Muscle layer of colon (tissue), 2 donors: ENCODE measurements around the gene OSTC.

Source experiments
- H3K27ac ChIP-seq: one replicate; pipeline ENCODE4 v1.7.0; 2013; ENCODE audit warnings: low read depth, mild to moderate bottlenecking, low read length, moderate library complexity
- H3K27me3 ChIP-seq, 2 donors: one replicate each; pipeline ENCODE4 v1.7.0; 2013; ENCODE audit warnings: low read length in 2 of 2, mild to moderate bottlenecking in 2 of 2; ENCODE audit not compliant: insufficient read depth in 2 of 2, control insufficient read depth in 1 of 2
- H3K36me3 ChIP-seq: one replicate; pipeline ENCODE4 v1.7.0; 2013; ENCODE audit warnings: mild to moderate bottlenecking, low read length; ENCODE audit not compliant: insufficient read depth
- H3K4me1 ChIP-seq: one replicate; pipeline ENCODE4 v1.7.0; 2013; ENCODE audit warnings: mild to moderate bottlenecking, low read length; ENCODE audit not compliant: insufficient read depth
- H3K4me3 ChIP-seq, 2 donors: one replicate each; pipeline ENCODE4 v1.7.0; 2013; ENCODE audit warnings: low read length in 2 of 2, low read depth in 1 of 2, mild to moderate bottlenecking in 1 of 2, moderate library complexity in 1 of 2
- H3K9ac ChIP-seq: one replicate; pipeline ENCODE4 v1.7.0; 2013; ENCODE audit warnings: low read length
- H3K9me3 ChIP-seq: one replicate; pipeline ENCODE4 v1.7.0; 2013; ENCODE audit warnings: mild to moderate bottlenecking, low read length
- donor health status: abdominal sarcoma.
- donor health status: Adenocarcinoma of cecum.

OSTC gene

DNA sequence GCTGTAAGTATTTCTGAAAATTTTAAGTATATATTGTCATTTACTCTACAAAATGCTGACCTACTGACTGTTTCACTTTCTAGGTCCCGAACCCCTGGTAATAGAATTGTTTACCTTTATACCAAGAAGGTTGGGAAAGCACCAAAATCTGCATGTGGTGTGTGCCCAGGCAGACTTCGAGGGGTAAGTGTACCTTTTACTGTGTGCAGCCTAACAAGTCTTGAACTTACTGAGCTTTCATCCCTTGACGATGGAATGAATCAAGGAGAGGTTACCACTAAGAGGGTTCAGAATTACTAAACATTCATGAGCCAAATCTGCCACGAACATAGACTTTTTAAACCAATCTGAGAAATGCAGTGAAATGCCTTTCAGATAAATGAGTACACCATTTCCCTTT is 28.4 kb upstream of the OSTC start:
- peaks cover 13% of the 10 kb centered on the region for H3K4me1 ChIP-seq
- H3K27me3 ChIP-seq: no peaks in the 10 kb centered on the region
- H3K9ac ChIP-seq: no peak overlapping the region
- H3K4me3 ChIP-seq: no peak overlapping the region
- peaks cover 44% of the 10 kb centered on the region for H3K36me3 ChIP-seq
- H3K9me3 ChIP-seq: no peaks in the 10 kb centered on the region
- H3K27ac ChIP-seq: no peak overlapping the region

- Histone ChIP-seq H3K9me3 (no peaks in the 10 kb centered on the region), H3K27ac (no peak overlapping the region), H3K9ac (no peak overlapping the region), H3K4me1 (peaks cover 13% of the 10 kb centered on the region), H3K27me3 (no peaks in the 10 kb centered on the region), H3K4me3 (no peak overlapping the region), H3K36me3 (peaks cover 51% of the 10 kb centered on the region)
Observed at GRCh38 chr4:108622828-108623227, 27.6 kb upstream of the OSTC start.

DNA sequence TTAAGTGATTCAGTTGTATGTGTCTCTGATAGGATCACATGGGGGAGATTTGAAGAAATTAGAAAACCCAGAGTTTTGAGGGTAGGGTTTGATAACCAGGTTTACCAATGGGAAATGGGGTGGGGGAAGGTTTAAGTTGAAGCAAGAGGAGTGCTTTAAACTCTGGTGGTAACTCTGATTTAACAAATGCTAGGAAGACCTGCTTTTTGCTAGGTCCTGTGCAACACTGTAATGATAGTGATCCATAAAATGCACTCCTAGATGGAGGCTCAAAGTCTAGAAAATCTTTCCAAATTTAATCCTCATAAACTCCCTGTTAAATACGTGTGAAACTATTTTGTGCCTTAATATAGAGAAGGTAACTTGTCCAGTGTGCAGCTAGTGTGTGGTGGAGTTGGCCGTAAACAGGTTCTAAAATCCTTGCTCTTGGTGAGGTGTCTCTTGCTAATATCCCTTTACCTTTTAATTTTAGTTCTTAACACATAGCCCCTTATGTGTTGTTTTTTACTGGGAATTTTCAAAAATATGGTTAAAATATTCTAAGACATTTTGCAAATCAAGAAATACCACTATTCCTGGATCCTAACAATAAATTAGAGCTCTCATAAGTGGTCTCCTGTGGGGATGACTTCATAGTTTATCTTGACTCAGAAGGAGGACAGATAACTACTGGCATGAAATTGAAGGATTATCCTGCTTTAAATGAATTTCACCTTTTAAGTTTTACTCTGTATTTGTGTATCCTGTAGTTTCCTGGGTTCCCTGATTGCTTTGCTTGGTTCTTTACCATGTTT is 25.9 kb upstream of the OSTC start:
- Histone ChIP-seq H3K27ac (no peak overlapping the region), H3K36me3 (peaks cover 58% of the 10 kb centered on the region), H3K4me3 (no peak overlapping the region)

DNA sequence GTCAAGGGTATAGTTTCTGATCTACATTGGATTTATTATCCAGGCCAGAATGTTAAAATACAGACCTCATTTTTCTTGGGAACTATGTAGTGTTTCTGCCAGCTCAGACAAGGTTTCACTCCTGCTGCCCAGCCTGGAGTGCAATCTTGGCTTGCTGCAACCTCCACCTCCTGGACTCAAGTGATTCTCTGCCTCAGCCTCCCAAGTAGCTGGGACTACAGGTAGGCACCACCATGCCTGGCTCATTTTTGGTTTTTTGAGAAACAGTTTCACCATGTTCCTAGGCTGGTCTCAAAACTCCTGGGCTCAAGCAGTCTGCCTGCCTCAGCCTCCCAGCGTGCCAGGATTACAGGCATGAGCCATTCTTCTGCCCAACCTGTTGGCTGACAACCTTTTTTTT is 24.3 kb upstream of the OSTC start:
- H3K27ac ChIP-seq: no peak overlapping the region
- H3K36me3 ChIP-seq: peaks cover 69% of the 10 kb centered on the region
- H3K4me3 ChIP-seq: no peak overlapping the region
- no peaks in the 10 kb centered on the region for H3K9me3 ChIP-seq
- no peaks in the 10 kb centered on the region for H3K27me3 ChIP-seq
- peaks cover 12% of the 10 kb centered on the region for H3K4me1 ChIP-seq
- no peak overlapping the region for H3K9ac ChIP-seq

More for the DNA sequence above, 25.9 kb upstream of the OSTC start:
- Histone ChIP-seq H3K4me1 (peaks cover 13% of the 10 kb centered on the region), H3K9me3 (no peaks in the 10 kb centered on the region), H3K9ac (no peak overlapping the region), H3K27me3 (no peaks in the 10 kb centered on the region)

DNA sequence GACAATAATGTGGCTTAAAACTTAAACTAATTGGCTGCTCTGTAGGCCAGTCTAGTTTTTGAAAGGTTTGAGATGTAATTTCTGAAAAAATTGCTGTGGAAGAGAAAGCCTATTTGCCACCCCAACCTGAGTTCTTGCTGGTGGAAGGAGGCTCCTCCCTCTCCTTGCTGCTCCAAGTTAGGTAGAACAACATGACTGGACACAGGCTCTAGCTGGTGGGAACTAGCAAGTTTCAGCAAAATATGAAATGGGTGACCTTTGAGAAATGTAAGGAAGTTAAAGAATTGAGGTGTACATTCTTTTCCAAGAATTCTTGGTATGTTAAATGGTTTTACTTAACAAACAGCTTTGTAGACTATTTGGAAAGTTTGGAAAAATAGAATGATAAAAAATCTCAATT is 22.0 kb upstream of the OSTC start:
- Histone ChIP-seq H3K4me1 (no peaks in the 10 kb centered on the region), H3K36me3 (peaks cover 58% of the 10 kb centered on the region)

DNA sequence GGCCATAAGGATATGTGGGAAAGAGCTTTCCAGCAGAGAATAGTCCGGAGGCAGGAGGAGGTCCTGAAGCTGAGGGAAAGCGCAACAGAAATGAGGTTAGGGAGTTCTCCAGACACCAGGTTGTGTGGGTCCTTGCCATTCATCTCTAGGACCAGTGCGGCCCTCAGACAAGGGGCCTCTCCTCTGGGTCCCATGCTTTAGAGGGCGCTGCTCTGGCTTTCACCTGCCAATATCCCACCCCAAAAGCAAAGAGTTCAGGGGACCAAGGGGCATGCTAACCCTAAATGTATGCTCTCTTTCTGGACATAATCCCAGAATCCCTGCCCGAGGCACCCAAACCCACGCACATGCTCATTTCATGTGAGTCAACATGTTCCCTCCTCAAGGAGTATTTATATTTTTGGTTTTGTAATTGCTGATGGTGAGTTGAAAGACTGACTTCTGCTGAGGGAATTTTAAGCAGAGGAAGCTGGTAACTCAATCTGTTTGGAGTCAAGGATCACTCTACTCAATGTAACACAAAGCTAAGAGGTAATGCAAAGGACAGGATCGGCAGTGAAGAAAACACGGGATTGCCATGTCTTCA is 15.2 kb upstream of the OSTC start:
- Histone ChIP-seq H3K9me3 (no peaks in the 10 kb centered on the region), H3K36me3 (peaks cover 20% of the 10 kb centered on the region), H3K4me3 (no peak overlapping the region), H3K4me1 (no peaks in the 10 kb centered on the region), H3K27ac (no peak overlapping the region), H3K9ac (no peak overlapping the region), H3K27me3 (no peaks in the 10 kb centered on the region)

More for the DNA sequence above, 22.0 kb upstream of the OSTC start:
- no peak overlapping the region for H3K4me3 ChIP-seq
- no peak overlapping the region for H3K27ac ChIP-seq
- no peaks in the 10 kb centered on the region for H3K9me3 ChIP-seq
- H3K27me3 ChIP-seq: no peaks in the 10 kb centered on the region
- H3K9ac ChIP-seq: no peak overlapping the region

- no peaks in the 10 kb centered on the region for H3K27me3 ChIP-seq
- H3K36me3 ChIP-seq: peaks cover 11% of the 10 kb centered on the region
- no peak overlapping the region for H3K27ac ChIP-seq
- no peak overlapping the region for H3K9ac ChIP-seq
- H3K4me3 ChIP-seq: no peak overlapping the region
- H3K9me3 ChIP-seq: no peaks in the 10 kb centered on the region
- no peaks in the 10 kb centered on the region for H3K4me1 ChIP-seq
Observed at GRCh38 chr4:108636246-108636645, 14.2 kb upstream of the OSTC start.

DNA sequence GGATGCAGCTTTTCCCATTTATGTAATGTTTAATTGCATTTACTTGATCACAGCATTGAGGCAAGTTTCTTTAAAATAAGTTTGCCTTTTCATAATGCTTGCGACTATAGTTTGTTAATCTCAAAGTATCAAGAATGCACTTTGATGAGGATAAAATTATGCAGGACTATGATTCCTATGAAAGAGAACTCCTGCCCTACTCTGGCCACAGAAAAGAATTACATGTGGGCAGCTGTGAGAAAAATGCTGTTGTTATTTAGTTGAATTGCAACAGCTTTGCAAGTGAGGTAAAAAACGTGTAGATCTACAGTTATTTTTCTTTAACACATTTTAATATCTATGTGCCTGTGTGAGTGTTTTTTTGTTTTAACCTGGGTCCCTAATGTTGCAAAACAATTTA is 12.5 kb upstream of the OSTC start:
- H3K4me3 ChIP-seq: no peak overlapping the region
- H3K27ac ChIP-seq: no peak overlapping the region
- H3K9me3 ChIP-seq: no peaks in the 10 kb centered on the region
- no peaks in the 10 kb centered on the region for H3K4me1 ChIP-seq
- H3K36me3 ChIP-seq: peaks cover 6% of the 10 kb centered on the region
- H3K9ac ChIP-seq: no peak overlapping the region
- H3K27me3 ChIP-seq: no peaks in the 10 kb centered on the region

- Histone ChIP-seq H3K36me3 (no peaks in the 10 kb centered on the region), H3K27ac (no peak overlapping the region), H3K4me1 (no peaks in the 10 kb centered on the region), H3K4me3 (no peak overlapping the region), H3K27me3 (no peaks in the 10 kb centered on the region), H3K9ac (no peak overlapping the region), H3K9me3 (no peaks in the 10 kb centered on the region)
Observed at GRCh38 chr4:108644237-108644636, 6.2 kb upstream of the OSTC start.

GRCh38 chr4:108646706-108647105 is 3.7 kb upstream of the OSTC start:
- H3K27me3 ChIP-seq: no peaks in the 10 kb centered on the region
- no peak overlapping the region for H3K9ac ChIP-seq
- H3K4me3 ChIP-seq: no peak overlapping the region
- H3K36me3 ChIP-seq: no peaks in the 10 kb centered on the region
- H3K27ac ChIP-seq: no peak overlapping the region
- H3K9me3 ChIP-seq: no peaks in the 10 kb centered on the region
- peaks cover 10% of the 10 kb centered on the region for H3K4me1 ChIP-seq

- peak overlapping the region; percentile 4 to 42 for H3K4me3 ChIP-seq
- no peaks in the 10 kb centered on the region for H3K9me3 ChIP-seq
- peaks cover 21% of the 10 kb centered on the region for H3K4me1 ChIP-seq
- no peaks in the 10 kb centered on the region for H3K27me3 ChIP-seq
- H3K9ac ChIP-seq: no peak overlapping the region
- no peak overlapping the region for H3K27ac ChIP-seq
- H3K36me3 ChIP-seq: no peaks in the 10 kb centered on the region
Observed at GRCh38 chr4:108649863-108650211, 562 bp upstream of the OSTC start.
